Stomach (tissue), 9 donors: ENCODE measurements around the gene FNDC3B. TPM values are rescaled to one million over a fixed set of nuclear protein-coding genes. Genes with fewer than 3 reads are reported as not detected.

Experiments
- DNase-seq, 2 donors: peaks; one replicate each; pipeline versions ENCODE4 v3.0.0 to v3.0.0-alpha.2; 2013 to 2019
- H3K27ac ChIP-seq, 5 donors: fragments of 200-600 bp in 4 of 5; sonication (generic) in 4 of 5; one replicate each; pipeline ENCODE4 v1.5.1; 2013 to 2019; ENCODE audit warnings: mild to moderate bottlenecking in 1 of 5, moderate library complexity in 1 of 5
- H3K27me3 ChIP-seq, 3 donors: fragments of 200-600 bp; sonication (generic); one replicate each; pipeline ENCODE4 v1.5.1; 2017 to 2019; ENCODE audit warnings: mixed run types in 1 of 3
- H3K36me3 ChIP-seq, 4 donors: fragments of 200-600 bp; sonication (generic); 1 replicate in 3 of 4; 2 replicates in 1 of 4; pipeline ENCODE4 v1.5.1; 2016 to 2019
- H3K4me1 ChIP-seq, 4 donors: fragments of 200-600 bp; sonication (generic); one replicate each; pipeline ENCODE4 v1.5.1; 2016 to 2019
- H3K4me3 ChIP-seq, 4 donors: fragments of 200-600 bp; sonication (generic) in 3 of 4; one replicate each; pipeline ENCODE4 v1.5.1; 2016 to 2019; ENCODE audit warnings: mild to moderate bottlenecking in 1 of 4
- H3K9me3 ChIP-seq, 4 donors: fragments of 200-600 bp; sonication (generic); one replicate each; pipeline ENCODE4 v1.5.1; 2016 to 2019
- EP300 ChIP-seq: sonication (generic); formaldehyde crosslinking; IDR thresholded peaks from one replicate; pipeline ENCODE4 v1.6.1; 2017; ENCODE audit warnings: antibody characterized with exemption
- POLR2A ChIP-seq, 4 donors: fragments of 450-650 bp; IDR thresholded peaks; one replicate each; pipeline ENCODE4 v1.6.1; 2016; ENCODE audit warnings: antibody characterized with exemption in 4 of 4, control low read depth in 2 of 4, mild to moderate bottlenecking in 1 of 4, moderate library complexity in 1 of 4
- POLR2AphosphoS5 ChIP-seq, 3 donors: sonication (generic); formaldehyde crosslinking; IDR thresholded peaks; one replicate each; pipeline ENCODE4 v1.6.1; 2016; ENCODE audit warnings: antibody characterized with exemption in 3 of 3
- WGBS, 5 donors: extraction: QIAGEN DNeasy Blood & Tissue Kit in 3 of 5; methylation state at CpG; one replicate each; pipeline versions ENCODE4 v1.1.5 to v1.1.7; 2013 to 2018; 5-methylcytosine and 5-hydroxymethylcytosine counted together
- intact Hi-C: fragments of 100-400 bp; cut with DNase I; formaldehyde crosslinking; loops from one replicate; pipeline ENCODE4 v1.15.1; 2023; ENCODE audit warnings: low total_unique reads
- polyA plus RNA-seq, 3 donors: library from polyadenylated mRNA; stranded (reverse); fragments of 200-250 nt; gene quantifications; one replicate each; pipeline ENCODE4 v1.2.3, GENCODE V29; 2013
- total RNA-seq, 5 donors: library from RNA; depleted of rRNA; stranded (reverse); fragments of >200 nt; gene quantifications; one replicate each; pipeline versions ENCODE4 v1.1.0 to v1.2.3, GENCODE V29; 2014 to 2016
- TF ChIP-seq, protein P1 (sequence below), 7 experiments: fragments of 450-650 bp in 4 of 7; fragments of 200-600 bp in 3 of 7; sonication (generic) in 3 of 7; IDR thresholded peaks; one replicate each; pipeline ENCODE4 v1.5.1; 2016 to 2019; ENCODE audit warnings: antibody characterized with exemption in 7 of 7, control low read depth in 2 of 7, mild to moderate bottlenecking in 1 of 7
- donor health status: healthy with polysubstance abuse.
- donor health status: Bipolar disorder and iron deficiency.
- donor health status: healthy.

FNDC3B gene
- total and polyA plus RNA-seq, 8 donors: 6.0 to 229 (median 53.7) TPM

DNA sequence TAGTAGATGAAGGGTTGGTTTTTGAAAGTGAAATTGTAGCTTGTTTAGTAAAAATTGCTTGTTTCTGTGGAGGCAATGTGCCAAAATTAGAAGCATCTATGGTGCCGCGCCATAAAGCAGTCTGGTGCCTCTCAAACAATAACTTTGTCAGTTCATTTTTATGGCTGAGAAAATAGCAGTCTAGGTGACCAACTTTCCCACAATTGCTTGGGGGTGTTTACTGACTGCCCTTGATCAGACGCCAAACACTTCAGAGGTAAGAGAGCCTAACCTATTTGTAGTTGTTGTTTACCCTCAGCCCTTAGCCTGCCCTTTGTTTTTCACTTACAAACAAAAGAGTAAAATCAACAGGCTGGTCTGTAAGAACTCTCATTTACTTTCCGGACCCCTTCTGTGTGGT is 174.5 kb downstream of the FNDC3B start:
- peak overlapping the region in 1 of 5 donors; percentile 12 for H3K27ac ChIP-seq
- no peak overlapping the region for H3K4me3 ChIP-seq
- peaks cover 12 to 95% (median 44%) of the 10 kb centered on the region in 4 donors for H3K4me1 ChIP-seq
- no peaks in the 10 kb centered on the region for H3K36me3 ChIP-seq
- H3K27me3 ChIP-seq: no peaks in the 10 kb centered on the region
- intact Hi-C loops: no loop called here
- no peaks in the 10 kb centered on the region for H3K9me3 ChIP-seq
- no peak for TF ChIP-seq EP300
- WGBS, 5 donors: 41 to 64% (median 52%) methylated on average over 3 to 4 of the region's 4 CpGs
- DNase-seq: no peak

DNA sequence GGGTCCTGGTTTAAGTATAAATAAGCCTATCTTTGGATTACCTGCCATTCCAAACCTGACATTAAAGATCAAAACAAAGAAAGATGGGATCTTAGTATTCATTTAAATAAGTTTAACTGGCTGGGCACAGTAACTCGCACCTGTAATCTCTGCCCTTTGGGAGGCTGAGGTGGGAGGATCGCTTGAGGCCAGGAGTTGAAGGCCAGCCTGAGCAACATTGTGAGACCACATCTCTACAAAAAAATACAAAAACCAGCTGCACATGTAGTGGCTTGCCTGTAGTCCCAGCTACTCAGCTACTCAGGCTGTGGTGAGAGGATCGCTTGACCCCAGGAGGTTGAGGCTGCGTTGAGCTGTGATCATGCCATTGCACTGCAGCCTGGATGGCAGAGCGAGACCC is 176.9 kb downstream of the FNDC3B start:
- no peak overlapping the region for H3K4me3 ChIP-seq
- DNase-seq: no peak
- WGBS, 5 donors: 87 to 95% (median 94%) methylated on average over 5 of the region's 5 CpGs
- H3K27me3 ChIP-seq: no peaks in the 10 kb centered on the region
- TF ChIP-seq POLR2AphosphoS5 (IDR thresholded peaks at IDR 0.05): no peak
- TF ChIP-seq, protein P1, sequence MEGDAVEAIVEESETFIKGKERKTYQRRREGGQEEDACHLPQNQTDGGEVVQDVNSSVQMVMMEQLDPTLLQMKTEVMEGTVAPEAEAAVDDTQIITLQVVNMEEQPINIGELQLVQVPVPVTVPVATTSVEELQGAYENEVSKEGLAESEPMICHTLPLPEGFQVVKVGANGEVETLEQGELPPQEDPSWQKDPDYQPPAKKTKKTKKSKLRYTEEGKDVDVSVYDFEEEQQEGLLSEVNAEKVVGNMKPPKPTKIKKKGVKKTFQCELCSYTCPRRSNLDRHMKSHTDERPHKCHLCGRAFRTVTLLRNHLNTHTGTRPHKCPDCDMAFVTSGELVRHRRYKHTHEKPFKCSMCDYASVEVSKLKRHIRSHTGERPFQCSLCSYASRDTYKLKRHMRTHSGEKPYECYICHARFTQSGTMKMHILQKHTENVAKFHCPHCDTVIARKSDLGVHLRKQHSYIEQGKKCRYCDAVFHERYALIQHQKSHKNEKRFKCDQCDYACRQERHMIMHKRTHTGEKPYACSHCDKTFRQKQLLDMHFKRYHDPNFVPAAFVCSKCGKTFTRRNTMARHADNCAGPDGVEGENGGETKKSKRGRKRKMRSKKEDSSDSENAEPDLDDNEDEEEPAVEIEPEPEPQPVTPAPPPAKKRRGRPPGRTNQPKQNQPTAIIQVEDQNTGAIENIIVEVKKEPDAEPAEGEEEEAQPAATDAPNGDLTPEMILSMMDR (IDR thresholded peaks at IDR 0.05): no peak
- no peak for TF ChIP-seq POLR2A (IDR thresholded peaks at IDR 0.05)
- no peak for TF ChIP-seq EP300
- no peaks in the 10 kb centered on the region for H3K36me3 ChIP-seq
- intact Hi-C loops: no loop called here
- no peak overlapping the region for H3K27ac ChIP-seq
- peaks cover 0 to 93% (median 43%) of the 10 kb centered on the region in 4 donors for H3K4me1 ChIP-seq
- H3K9me3 ChIP-seq: no peaks in the 10 kb centered on the region

DNA sequence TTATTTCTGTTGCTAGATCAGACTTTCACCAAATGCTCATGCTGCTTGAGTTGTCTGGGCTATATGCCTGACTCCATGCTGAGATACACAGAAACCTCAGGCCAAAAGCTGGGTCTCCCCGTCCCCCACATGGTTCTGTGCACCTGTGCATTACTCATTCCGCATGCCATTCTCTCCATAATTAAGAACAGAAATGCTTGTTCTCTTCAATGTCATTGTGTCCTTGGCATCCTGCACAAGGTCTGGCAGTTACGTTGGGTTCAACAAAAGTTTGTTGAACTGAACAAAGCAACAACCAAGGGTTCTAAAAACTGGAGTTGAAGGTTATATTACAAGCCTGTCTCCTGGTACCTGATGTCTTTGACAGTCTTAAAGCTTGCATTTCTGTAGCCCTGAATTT is 177.5 kb downstream of the FNDC3B start:
- H3K4me1 ChIP-seq: peaks cover 0 to 95% (median 46%) of the 10 kb centered on the region in 4 donors
- intact Hi-C loops: no loop called here
- H3K9me3 ChIP-seq: no peaks in the 10 kb centered on the region
- WGBS, 5 donors: 76 to 90% (median 84%) methylated on average over 3 of the region's 3 CpGs
- H3K36me3 ChIP-seq: no peaks in the 10 kb centered on the region
- no peak for DNase-seq
- no peak for TF ChIP-seq EP300
- no peak for TF ChIP-seq POLR2AphosphoS5 (IDR thresholded peaks at IDR 0.05)
- TF ChIP-seq POLR2A (IDR thresholded peaks at IDR 0.05): no peak
- TF ChIP-seq, protein P1 (IDR thresholded peaks at IDR 0.05): no peak
- H3K27ac ChIP-seq: no peak overlapping the region
- no peaks in the 10 kb centered on the region for H3K27me3 ChIP-seq
- no peak overlapping the region for H3K4me3 ChIP-seq

DNA sequence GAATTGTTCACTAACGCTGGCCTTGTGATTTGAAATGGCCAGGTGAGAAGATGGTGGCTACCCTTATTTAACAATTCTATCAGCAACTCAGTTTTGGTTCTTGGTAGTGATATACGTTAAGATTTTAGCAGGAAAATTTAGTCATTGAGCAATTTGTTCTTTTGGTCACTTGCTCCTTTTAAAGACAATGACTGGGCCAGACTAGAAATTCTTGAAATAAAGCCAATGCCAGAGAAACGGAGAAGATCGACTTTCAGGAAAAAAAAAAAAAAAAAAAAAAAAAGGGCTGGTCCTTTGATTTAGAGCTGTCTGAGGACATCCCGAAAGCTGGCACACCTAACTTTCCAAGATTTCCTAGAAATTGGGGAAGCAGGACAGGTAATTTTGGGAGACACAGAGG is 178.5 kb downstream of the FNDC3B start:
- 49 to 58% (median 55%) methylated on average over 5 of the region's 5 CpGs for WGBS, 5 donors
- Histone ChIP-seq H3K4me3 (no peak overlapping the region), H3K27me3 (no peaks in the 10 kb centered on the region), H3K27ac (no peak overlapping the region), H3K4me1 (peaks cover 0 to 94% (median 46%) of the 10 kb centered on the region in 4 donors), H3K36me3 (no peaks in the 10 kb centered on the region), H3K9me3 (no peaks in the 10 kb centered on the region)
- no peak for TF ChIP-seq POLR2A (IDR thresholded peaks at IDR 0.05)
- TF ChIP-seq POLR2AphosphoS5 (IDR thresholded peaks at IDR 0.05): no peak
- TF ChIP-seq EP300: no peak
- TF ChIP-seq, protein P1 (IDR thresholded peaks at IDR 0.05): no peak
- DNase-seq: no peak
- intact Hi-C loops: no loop called here
